ENCODE data around the gene CACUL1. TPM values are rescaled to one million over a fixed set of nuclear protein-coding genes. Genes with fewer than 3 reads are reported as not detected.
"Not testable (repeated sequence)": the region's sequence is repeated elsewhere in the genome, so short reads cannot be mapped to it uniquely, and the experiment has no call there.

The CACUL1 gene
- total RNA-seq, 1 donor: 40.6 TPM

DNA sequence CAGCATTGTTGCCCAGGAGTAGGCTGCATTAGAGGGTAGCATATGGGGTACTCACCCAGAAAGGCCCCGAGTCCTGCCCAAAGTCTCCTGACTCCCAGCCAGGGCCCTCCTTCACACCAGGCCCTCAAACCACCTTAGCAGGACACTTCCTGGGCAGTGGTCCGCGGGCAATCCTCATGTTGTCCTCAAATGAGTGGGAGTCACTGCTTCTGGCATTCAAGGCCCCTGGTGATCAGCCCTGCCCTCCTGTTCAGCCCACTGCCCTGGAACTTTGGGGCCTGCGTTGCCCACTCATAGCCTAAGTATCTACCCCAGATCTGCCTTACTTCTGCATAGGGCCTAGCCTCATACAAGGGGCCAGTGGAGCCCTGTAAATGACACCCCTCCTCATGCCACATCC lies 88.4 kb downstream of the CACUL1 start:
- TF ChIP-seq, protein P1, sequence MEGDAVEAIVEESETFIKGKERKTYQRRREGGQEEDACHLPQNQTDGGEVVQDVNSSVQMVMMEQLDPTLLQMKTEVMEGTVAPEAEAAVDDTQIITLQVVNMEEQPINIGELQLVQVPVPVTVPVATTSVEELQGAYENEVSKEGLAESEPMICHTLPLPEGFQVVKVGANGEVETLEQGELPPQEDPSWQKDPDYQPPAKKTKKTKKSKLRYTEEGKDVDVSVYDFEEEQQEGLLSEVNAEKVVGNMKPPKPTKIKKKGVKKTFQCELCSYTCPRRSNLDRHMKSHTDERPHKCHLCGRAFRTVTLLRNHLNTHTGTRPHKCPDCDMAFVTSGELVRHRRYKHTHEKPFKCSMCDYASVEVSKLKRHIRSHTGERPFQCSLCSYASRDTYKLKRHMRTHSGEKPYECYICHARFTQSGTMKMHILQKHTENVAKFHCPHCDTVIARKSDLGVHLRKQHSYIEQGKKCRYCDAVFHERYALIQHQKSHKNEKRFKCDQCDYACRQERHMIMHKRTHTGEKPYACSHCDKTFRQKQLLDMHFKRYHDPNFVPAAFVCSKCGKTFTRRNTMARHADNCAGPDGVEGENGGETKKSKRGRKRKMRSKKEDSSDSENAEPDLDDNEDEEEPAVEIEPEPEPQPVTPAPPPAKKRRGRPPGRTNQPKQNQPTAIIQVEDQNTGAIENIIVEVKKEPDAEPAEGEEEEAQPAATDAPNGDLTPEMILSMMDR (IDR thresholded peaks at IDR 0.05; ENCODE audit: insufficient read depth, low read depth, low read length): no peak
- DNase-seq (ENCODE audit: low read depth): no peak
- no peak overlapping the region for H3K4me3 ChIP-seq (ENCODE audit: low read depth, low read length)

DNA sequence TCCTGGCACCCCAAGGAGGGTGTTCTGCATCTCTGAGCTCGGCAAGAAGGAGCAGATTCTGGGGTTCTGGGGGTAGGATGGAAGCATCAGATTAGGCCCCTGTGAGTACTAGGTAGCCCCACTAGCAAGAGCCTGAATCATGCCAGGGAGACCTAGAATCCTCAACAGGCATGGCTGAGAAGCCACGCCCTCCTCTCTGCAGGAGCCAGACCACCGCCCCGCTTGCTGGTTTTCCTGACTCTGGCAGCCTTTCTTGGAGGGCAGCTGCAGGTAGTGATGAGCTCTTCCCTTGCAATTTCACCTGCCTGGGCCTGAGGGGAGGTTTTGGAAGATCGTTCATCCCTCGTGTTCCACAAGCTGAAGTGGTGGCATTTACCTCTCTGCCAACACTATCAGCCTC lies 90.4 kb downstream of the CACUL1 start:
- no peak for DNase-seq (ENCODE audit: low read depth)
- TF ChIP-seq, protein P1 (IDR thresholded peaks at IDR 0.05; ENCODE audit: insufficient read depth, low read depth, low read length): no peak
- H3K4me3 ChIP-seq (ENCODE audit: low read depth, low read length): no peak overlapping the region

DNA sequence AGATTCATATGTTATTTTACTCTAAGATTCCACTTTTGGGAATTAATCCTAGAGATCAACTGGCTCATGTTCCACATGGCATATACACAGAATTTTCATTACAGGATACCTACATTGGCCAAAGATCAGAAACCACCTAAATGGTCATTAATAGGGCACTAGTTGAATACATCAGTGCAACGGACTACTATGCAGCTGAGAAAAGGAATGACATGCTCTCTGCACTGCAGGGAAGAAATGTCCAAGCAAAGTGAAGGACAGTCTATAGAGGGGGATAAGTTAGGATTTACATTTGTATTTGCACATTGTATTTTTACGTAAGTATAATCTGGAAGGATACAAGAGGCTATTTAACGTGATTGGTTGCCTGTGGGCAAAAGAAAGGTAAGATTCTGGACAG lies 91.6 kb downstream of the CACUL1 start:
- no peak overlapping the region for H3K4me3 ChIP-seq (ENCODE audit: low read depth, low read length)
- no peak for DNase-seq (ENCODE audit: low read depth)
- TF ChIP-seq, protein P1 (IDR thresholded peaks at IDR 0.05; ENCODE audit: insufficient read depth, low read depth, low read length): no peak

DNA sequence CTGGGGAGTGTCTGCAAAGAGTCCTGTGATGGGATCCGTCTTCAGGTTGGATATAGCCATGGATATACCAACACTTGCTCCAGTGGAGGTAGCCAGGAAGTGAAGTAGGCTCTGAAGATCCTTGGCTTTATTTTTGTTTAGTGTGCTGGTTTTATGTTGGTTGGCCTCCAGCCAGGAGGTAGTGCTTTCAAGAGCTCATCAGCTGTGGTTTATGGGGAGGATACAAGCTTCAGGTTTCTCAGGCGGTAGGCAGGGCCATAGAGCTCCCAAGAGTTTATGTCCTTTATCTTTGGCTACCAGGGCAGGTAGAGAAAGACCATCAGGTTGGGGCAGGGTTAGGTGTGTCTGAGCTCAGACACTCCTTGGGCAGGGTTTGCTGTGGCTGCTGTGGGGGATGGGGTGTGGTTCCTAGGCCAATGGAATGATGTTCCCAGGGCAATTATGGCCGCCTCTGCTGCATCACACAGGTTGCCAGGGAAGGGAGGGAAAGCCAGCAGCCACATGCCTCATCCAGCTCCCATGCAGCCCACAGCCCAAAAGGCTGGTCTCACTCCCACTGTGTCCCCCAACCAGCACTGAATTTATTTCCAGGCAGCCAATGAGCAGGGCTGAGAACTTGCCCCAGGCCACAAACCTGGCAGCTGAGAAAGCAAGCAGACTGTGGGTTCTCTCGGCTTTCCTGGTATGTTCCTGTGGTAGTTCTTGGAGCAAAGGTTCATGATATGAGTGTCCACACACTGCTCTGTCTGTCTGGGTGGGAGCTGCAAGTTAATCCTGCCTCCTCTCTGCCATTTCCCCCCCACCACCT lies 92.3 kb downstream of the CACUL1 start:
- H3K4me3 ChIP-seq (ENCODE audit: low read depth, low read length): no peak overlapping the region
- TF ChIP-seq, protein P1 (IDR thresholded peaks at IDR 0.05; ENCODE audit: insufficient read depth, low read depth, low read length): no peak
- DNase-seq (ENCODE audit: low read depth): peak; percentile 21

DNA sequence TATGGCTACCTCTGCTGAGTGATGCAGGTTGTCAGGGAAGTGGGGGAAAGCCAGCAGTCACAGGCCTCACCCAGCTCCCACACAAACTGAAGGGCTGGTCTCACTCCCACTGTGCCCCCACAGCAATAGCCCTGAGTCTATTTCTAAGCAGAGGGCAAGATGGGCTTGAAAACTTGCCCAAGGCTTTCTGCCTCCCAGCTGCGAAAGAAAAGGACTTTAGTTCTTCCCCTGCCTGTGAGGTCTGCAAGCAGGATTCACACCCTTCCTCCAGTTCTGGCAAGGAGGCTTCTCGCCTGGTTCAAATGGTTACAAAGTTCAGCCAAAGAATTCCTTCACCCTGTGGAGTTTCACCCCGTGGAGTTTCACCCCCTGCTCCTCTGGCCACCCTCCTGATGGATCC lies 96.0 kb downstream of the CACUL1 start:
- no peak overlapping the region for H3K4me3 ChIP-seq (ENCODE audit: low read depth, low read length)
- TF ChIP-seq, protein P1 (IDR thresholded peaks at IDR 0.05; ENCODE audit: insufficient read depth, low read depth, low read length): no peak
- DNase-seq (ENCODE audit: low read depth): no peak

DNA sequence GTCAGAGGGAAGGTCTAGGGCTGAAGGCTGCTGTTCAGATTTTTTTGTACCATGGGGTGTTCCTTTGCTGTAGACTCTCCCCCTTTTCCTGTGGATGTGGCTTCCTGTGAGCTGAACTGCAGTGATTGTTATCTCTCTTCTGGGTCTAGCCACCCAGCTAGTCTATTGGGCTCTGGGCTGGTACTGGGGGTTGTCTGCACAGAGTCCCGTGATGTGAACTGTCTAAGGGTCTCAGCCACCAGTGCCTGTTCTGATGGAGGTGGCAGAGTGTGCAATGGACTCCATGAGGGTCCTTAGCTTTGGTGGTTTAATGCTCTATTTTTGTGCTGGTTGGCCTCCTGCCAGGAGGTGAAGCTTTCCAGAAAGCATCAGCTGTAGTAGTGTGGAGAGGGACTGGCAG lies 96.6 kb downstream of the CACUL1 start:
- H3K4me3 ChIP-seq (ENCODE audit: low read depth, low read length); DNase-seq (ENCODE audit: low read depth): not testable (repeated sequence)

DNA sequence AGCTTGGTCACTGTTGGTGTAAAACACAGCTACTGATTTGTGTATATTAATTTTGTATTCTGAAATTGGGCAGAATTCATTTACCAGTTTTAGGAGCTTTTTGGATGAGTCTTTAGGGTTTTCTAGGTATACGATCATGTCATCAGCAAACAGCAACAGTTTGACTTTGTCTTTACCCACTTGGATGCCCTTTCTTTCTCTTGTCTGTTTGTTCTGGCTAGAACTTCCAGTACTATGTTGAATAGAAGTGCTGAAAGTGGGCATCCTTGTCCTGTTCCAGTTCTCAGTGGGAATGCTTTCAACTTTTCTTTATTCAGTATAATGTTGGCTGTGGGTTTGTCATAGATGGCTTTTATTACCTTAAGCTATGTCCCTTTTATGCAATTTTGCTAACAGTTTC lies 109.5 kb downstream of the CACUL1 start:
- DNase-seq (ENCODE audit: low read depth); H3K4me3 ChIP-seq (ENCODE audit: low read depth, low read length): not testable (repeated sequence)

DNA sequence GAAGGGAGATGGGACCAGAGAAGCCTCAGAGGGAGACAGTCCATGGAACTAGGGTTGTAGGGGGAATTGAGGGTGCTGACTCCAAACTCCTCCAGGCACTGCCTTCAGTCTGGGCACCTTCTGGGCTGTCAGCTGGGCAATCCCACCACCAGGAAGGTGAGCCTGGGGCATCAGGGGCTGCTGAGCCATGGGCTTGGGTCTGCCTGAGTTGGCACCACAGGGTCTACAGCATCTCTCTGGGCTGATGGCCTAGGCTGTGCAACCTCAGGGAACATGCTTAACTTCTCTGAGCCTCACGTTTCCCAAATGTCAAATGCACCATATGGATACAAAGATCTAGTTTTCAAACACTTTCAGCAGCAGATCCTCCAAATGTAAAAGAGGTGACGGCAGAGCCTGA lies 112.5 kb downstream of the CACUL1 start:
- no peak for DNase-seq (ENCODE audit: low read depth)
- no peak overlapping the region for H3K4me3 ChIP-seq (ENCODE audit: low read depth, low read length)
- TF ChIP-seq, protein P1 (IDR thresholded peaks at IDR 0.05; ENCODE audit: insufficient read depth, low read depth, low read length): no peak
